ENCODE results near the gene HMGCS2.
A peak's percentile ranks its signal among the peaks of the same experiment; 100 is the strongest.

HMGCS2 gene

GRCh38 chr1:119737040-119737682 lies 31.5 kb downstream of the HMGCS2 start:
- ATAC-seq (ENCODE audit: low read depth): no peak
- Mint-ChIP-seq H3K4me1 (no peaks in the 10 kb centered on the region), H3K4me3 (no peak overlapping the region), H3K27me3 (no peaks in the 10 kb centered on the region), H3K27ac (no peak overlapping the region), H3K36me3 (peaks cover 7% of the 10 kb centered on the region), H3K9me3 (no peaks in the 10 kb centered on the region)
- no peak for DNase-seq (ENCODE audit: low spot score in 2 of 2)

GRCh38 chr1:119736649-119737039 lies 32.1 kb downstream of the HMGCS2 start:
- H3K4me3 Mint-ChIP-seq: no peak overlapping the region
- peaks cover 7% of the 10 kb centered on the region for H3K36me3 Mint-ChIP-seq
- ATAC-seq (ENCODE audit: low read depth): no peak
- no peaks in the 10 kb centered on the region for H3K9me3 Mint-ChIP-seq
- DNase-seq (ENCODE audit: low spot score in 2 of 2): no peak
- H3K27ac Mint-ChIP-seq: no peak overlapping the region
- H3K27me3 Mint-ChIP-seq: no peaks in the 10 kb centered on the region
- H3K4me1 Mint-ChIP-seq: no peaks in the 10 kb centered on the region

GRCh38 chr1:119735217-119735616 lies 33.5 kb downstream of the HMGCS2 start:
- Mint-ChIP-seq H3K4me3 (no peak overlapping the region), H3K36me3 (peaks cover 7% of the 10 kb centered on the region), H3K27ac (no peak overlapping the region), H3K4me1 (no peaks in the 10 kb centered on the region), H3K9me3 (no peaks in the 10 kb centered on the region), H3K27me3 (no peaks in the 10 kb centered on the region)
- DNase-seq (ENCODE audit: low spot score in 2 of 2) (no peak), ATAC-seq (ENCODE audit: low read depth) (no peak)

GRCh38 chr1:119733754-119734153 lies 35.0 kb downstream of the HMGCS2 start:
- DNase-seq (ENCODE audit: low spot score in 2 of 2): no peak
- Mint-ChIP-seq H3K27ac (no peak overlapping the region), H3K9me3 (no peaks in the 10 kb centered on the region), H3K27me3 (no peaks in the 10 kb centered on the region), H3K4me1 (no peaks in the 10 kb centered on the region), H3K36me3 (peaks cover 10% of the 10 kb centered on the region), H3K4me3 (no peak overlapping the region)
- no peak for ATAC-seq (ENCODE audit: low read depth)

- H3K27me3 Mint-ChIP-seq: no peaks in the 10 kb centered on the region
- H3K9me3 Mint-ChIP-seq: no peaks in the 10 kb centered on the region
- ATAC-seq (ENCODE audit: low read depth): no peak
- peaks cover 2% of the 10 kb centered on the region for H3K4me1 Mint-ChIP-seq
- DNase-seq (ENCODE audit: low spot score in 2 of 2): no peak
- no peak overlapping the region for H3K27ac Mint-ChIP-seq
- H3K4me3 Mint-ChIP-seq: no peak overlapping the region
- peaks cover 10% of the 10 kb centered on the region for H3K36me3 Mint-ChIP-seq
Measured at GRCh38 chr1:119732465-119733168, 36.1 kb downstream of the HMGCS2 start.

GRCh38 chr1:119731741-119732430 lies 36.8 kb downstream of the HMGCS2 start:
- Mint-ChIP-seq H3K36me3 (peaks cover 10% of the 10 kb centered on the region), H3K27ac (no peak overlapping the region), H3K9me3 (no peaks in the 10 kb centered on the region), H3K4me3 (no peak overlapping the region), H3K27me3 (no peaks in the 10 kb centered on the region), H3K4me1 (peaks cover 2% of the 10 kb centered on the region)
- ATAC-seq (ENCODE audit: low read depth) (no peak), DNase-seq (ENCODE audit: low spot score in 2 of 2) (no peak)

- no peak overlapping the region for H3K27ac Mint-ChIP-seq
- no peak for ATAC-seq (ENCODE audit: low read depth)
- DNase-seq (ENCODE audit: low spot score in 2 of 2): no peak
- no peaks in the 10 kb centered on the region for H3K9me3 Mint-ChIP-seq
- H3K27me3 Mint-ChIP-seq: no peaks in the 10 kb centered on the region
- H3K4me1 Mint-ChIP-seq: peaks cover 2% of the 10 kb centered on the region
- peaks cover 10% of the 10 kb centered on the region for H3K36me3 Mint-ChIP-seq
- H3K4me3 Mint-ChIP-seq: no peak overlapping the region
Measured at GRCh38 chr1:119731060-119731459, 37.6 kb downstream of the HMGCS2 start.

- H3K36me3 Mint-ChIP-seq: peaks cover 7% of the 10 kb centered on the region
- no peaks in the 10 kb centered on the region for H3K9me3 Mint-ChIP-seq
- H3K27me3 Mint-ChIP-seq: no peaks in the 10 kb centered on the region
- peaks cover 2% of the 10 kb centered on the region for H3K4me1 Mint-ChIP-seq
- H3K27ac Mint-ChIP-seq: no peak overlapping the region
- DNase-seq (ENCODE audit: low spot score in 2 of 2) (no peak), ATAC-seq (ENCODE audit: low read depth) (no peak)
- H3K4me3 Mint-ChIP-seq: no peak overlapping the region
Measured at GRCh38 chr1:119729044-119729443, 39.7 kb downstream of the HMGCS2 start.

GRCh38 chr1:119727991-119728390 lies 40.7 kb downstream of the HMGCS2 start:
- H3K4me3 Mint-ChIP-seq: no peak overlapping the region
- DNase-seq (ENCODE audit: low spot score in 2 of 2) (no peak), ATAC-seq (ENCODE audit: low read depth) (peak; percentile 21)
- no peaks in the 10 kb centered on the region for H3K9me3 Mint-ChIP-seq
- peaks cover 6% of the 10 kb centered on the region for H3K36me3 Mint-ChIP-seq
- no peaks in the 10 kb centered on the region for H3K27me3 Mint-ChIP-seq
- H3K27ac Mint-ChIP-seq: no peak overlapping the region
- peaks cover 2% of the 10 kb centered on the region for H3K4me1 Mint-ChIP-seq

- Mint-ChIP-seq H3K27me3 (no peaks in the 10 kb centered on the region), H3K36me3 (peaks cover 6% of the 10 kb centered on the region), H3K27ac (no peak overlapping the region), H3K9me3 (no peaks in the 10 kb centered on the region), H3K4me3 (no peak overlapping the region), H3K4me1 (peaks cover 2% of the 10 kb centered on the region)
- no peak for ATAC-seq (ENCODE audit: low read depth)
- no peak for DNase-seq (ENCODE audit: low spot score in 2 of 2)
Measured at GRCh38 chr1:119725626-119726025, 43.1 kb downstream of the HMGCS2 start.

- H3K36me3 Mint-ChIP-seq: peaks cover 3% of the 10 kb centered on the region
- H3K27ac Mint-ChIP-seq: no peak overlapping the region
- no peak for DNase-seq (ENCODE audit: low spot score in 2 of 2)
- no peak overlapping the region for H3K4me3 Mint-ChIP-seq
- H3K9me3 Mint-ChIP-seq: no peaks in the 10 kb centered on the region
- peaks cover 2% of the 10 kb centered on the region for H3K4me1 Mint-ChIP-seq
- H3K27me3 Mint-ChIP-seq: no peaks in the 10 kb centered on the region
- no peak for ATAC-seq (ENCODE audit: low read depth)
Measured at GRCh38 chr1:119724611-119725218, 44.0 kb downstream of the HMGCS2 start.

GRCh38 chr1:119721896-119722295 lies 46.8 kb downstream of the HMGCS2 start:
- Mint-ChIP-seq H3K27ac (no peak overlapping the region), H3K4me3 (no peak overlapping the region), H3K27me3 (no peaks in the 10 kb centered on the region), H3K4me1 (no peaks in the 10 kb centered on the region), H3K36me3 (peaks cover 3% of the 10 kb centered on the region), H3K9me3 (no peaks in the 10 kb centered on the region)
- ATAC-seq (ENCODE audit: low read depth) (no peak), DNase-seq (ENCODE audit: low spot score in 2 of 2) (no peak)

GRCh38 chr1:119720866-119721440 lies 47.8 kb downstream of the HMGCS2 start:
- H3K27me3 Mint-ChIP-seq: no peaks in the 10 kb centered on the region
- DNase-seq (ENCODE audit: low spot score in 2 of 2) (no peak), ATAC-seq (ENCODE audit: low read depth) (no peak)
- H3K4me1 Mint-ChIP-seq: no peaks in the 10 kb centered on the region
- no peak overlapping the region for H3K4me3 Mint-ChIP-seq
- no peak overlapping the region for H3K27ac Mint-ChIP-seq
- H3K9me3 Mint-ChIP-seq: no peaks in the 10 kb centered on the region
- peaks cover 3% of the 10 kb centered on the region for H3K36me3 Mint-ChIP-seq

- Mint-ChIP-seq H3K4me1 (peaks cover 5% of the 10 kb centered on the region), H3K27me3 (no peaks in the 10 kb centered on the region), H3K27ac (no peak overlapping the region), H3K9me3 (no peaks in the 10 kb centered on the region), H3K4me3 (no peak overlapping the region), H3K36me3 (no peaks in the 10 kb centered on the region)
- ATAC-seq (ENCODE audit: low read depth) (no peak), DNase-seq (ENCODE audit: low spot score in 2 of 2) (no peak)
Measured at GRCh38 chr1:119718972-119719371, 49.7 kb downstream of the HMGCS2 start.

All from memory B cell (primary cell).